ENCODE data around the gene RET. TPM values are rescaled to one million over a fixed set of nuclear protein-coding genes. Genes with fewer than 3 reads are reported as not detected.

RET gene
- 0.32 and 0.65 TPM in 2 replicates for total RNA-seq

GRCh38 chr10:43076876-43077420 lies at the start of gene RET:
Gene RET (plus strand): TSS chr10:43077069. CDS start chr10:43077259, 190 bp downstream.

GRCh38 chr10:43138021-43138756 lies 61.3 kb downstream of the RET start, which contains the start of gene CSGALNACT2:
Gene CSGALNACT2 (plus strand): TSS chr10:43138445. CDS start chr10:43155150, 16,705 bp downstream.

Other genes starting within 250 kb of the RET start
- 41.0 and 43.3 TPM in 2 replicates for gene CSGALNACT2, start 61.4 kb downstream of the RET start, total RNA-seq
- 1.2 and 1.5 TPM in 2 replicates for gene RASGEF1A, start 190.0 kb downstream of the RET start, total RNA-seq